ENCODE results near the gene GLTP. TPM values are rescaled to one million over a fixed set of nuclear protein-coding genes. Genes with fewer than 3 reads are reported as not detected.
A peak's percentile ranks its signal among the peaks of the same experiment; 100 is the strongest.

Gene GLTP
- total and polyA plus RNA-seq, 4 experiments from 2014 or later, result 23.6 to 48.1 (median 24.0) TPM

DNA sequence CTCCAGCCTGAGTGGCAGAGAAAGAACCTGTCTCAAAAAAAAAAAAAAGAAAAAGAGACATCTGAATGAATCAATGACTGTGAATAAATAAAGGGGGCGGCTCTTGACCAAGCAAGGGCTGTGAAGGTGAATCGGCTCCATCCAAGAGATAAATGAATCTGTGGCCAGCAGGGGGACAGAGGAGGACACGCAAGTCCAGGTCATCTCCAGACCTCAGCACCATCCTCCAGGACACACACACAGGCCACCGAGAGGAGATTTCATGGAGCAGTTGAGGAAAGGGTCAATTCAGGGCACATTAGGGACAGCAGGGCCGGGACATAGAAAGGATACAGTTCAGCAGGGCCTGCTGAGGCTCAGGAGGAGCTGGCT, 68.7 kb downstream of the GLTP start:
- H3K36me3 Mint-ChIP-seq, result no peaks in the 10 kb centered on the region
- H3K27ac ChIP-seq (ENCODE audit: low read depth, low read length), result no peak overlapping the region
- no peaks in the 10 kb centered on the region for H3K36me3 ChIP-seq (ENCODE audit: insufficient read depth, low read length)
- no peak for DNase-seq
- H3K4me1 Mint-ChIP-seq, result no peaks in the 10 kb centered on the region
- no peaks in the 10 kb centered on the region for H3K4me1 ChIP-seq (ENCODE audit: insufficient read depth, low read length)
- no peak overlapping the region for H3K27ac Mint-ChIP-seq
- H3K9me3 Mint-ChIP-seq, result no peaks in the 10 kb centered on the region
- ChIA-PET CTCF (ENCODE audit: partially characterized antibody) (interaction anchor here (1.5 kb wide), 1 partner anchor 34 kb away, joined by 4 read pairs; no protein-coding TSS in a partner anchor), POLR2A (ENCODE audit: partially characterized antibody) (no interaction called here)
- H3K4me3 Mint-ChIP-seq, result no peak overlapping the region
- intact Hi-C loops (cut with micrococcal nuclease), result no loop called here
- no peaks in the 10 kb centered on the region for H3K9me3 ChIP-seq (ENCODE audit: control insufficient read depth in 1 of 2, low read length in 2 of 2)
- H3K4me3 ChIP-seq (ENCODE audit: low read length in 2 of 2), result no peak overlapping the region
- no peaks in the 10 kb centered on the region for H3K27me3 Mint-ChIP-seq
- no peaks in the 10 kb centered on the region for H3K27me3 ChIP-seq (ENCODE audit: insufficient read depth, low read length)

GRCh38 chr12:109810954-109811623, 69.3 kb downstream of the GLTP start:
- Histone ChIP-seq H3K27ac (ENCODE audit: low read depth, low read length) (no peak overlapping the region), H3K4me3 (ENCODE audit: low read length in 2 of 2) (no peak overlapping the region), H3K4me1 (ENCODE audit: insufficient read depth, low read length) (no peaks in the 10 kb centered on the region), H3K9me3 (ENCODE audit: control insufficient read depth in 1 of 2, low read length in 2 of 2) (no peaks in the 10 kb centered on the region), H3K36me3 (ENCODE audit: insufficient read depth, low read length) (no peaks in the 10 kb centered on the region), H3K27me3 (ENCODE audit: insufficient read depth, low read length) (no peaks in the 10 kb centered on the region)
- Mint-ChIP-seq H3K27ac (no peak overlapping the region), H3K36me3 (no peaks in the 10 kb centered on the region), H3K4me1 (no peaks in the 10 kb centered on the region), H3K4me3 (no peak overlapping the region), H3K9me3 (no peaks in the 10 kb centered on the region), H3K27me3 (no peaks in the 10 kb centered on the region)
- POLR2A ChIA-PET (ENCODE audit: partially characterized antibody), result no interaction called here
- CTCF ChIA-PET (ENCODE audit: partially characterized antibody), result no interaction called here
- DNase-seq, result no peak
- intact Hi-C loops (cut with micrococcal nuclease), result no loop called here

DNA sequence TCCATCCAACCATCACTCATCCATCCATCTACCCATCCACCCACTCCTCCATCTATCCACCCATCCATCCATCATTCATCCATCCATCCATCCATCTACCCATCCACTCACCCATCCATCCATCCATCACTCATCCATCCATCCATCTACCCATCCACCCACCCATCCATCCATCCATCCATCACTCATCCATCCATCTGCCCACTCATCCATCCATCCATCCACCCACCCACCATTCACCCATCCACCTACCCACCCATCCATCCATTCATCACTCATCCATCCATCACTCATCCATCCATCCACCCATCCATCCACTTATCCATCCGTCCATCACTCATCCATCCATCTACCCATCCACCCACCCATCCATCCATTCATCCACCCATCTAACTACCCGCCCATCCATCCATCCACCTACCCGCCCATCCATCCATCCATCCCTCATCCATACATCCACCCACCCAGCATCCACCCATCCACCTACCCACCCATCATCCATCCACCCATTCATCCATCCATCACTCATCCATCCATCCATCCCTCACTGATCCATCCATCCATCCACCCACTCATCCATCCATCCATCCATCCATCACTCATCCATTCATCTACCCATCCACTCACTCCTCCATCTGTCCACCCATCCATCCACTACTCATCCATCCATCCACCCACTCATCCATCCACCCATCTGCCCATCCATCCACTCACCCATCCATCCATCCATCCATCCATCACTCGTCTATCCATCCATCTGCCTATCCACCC, 71.3 kb downstream of the GLTP start:
- intact Hi-C loops (cut with micrococcal nuclease), result loop anchor here (5.0 kb wide), 1 partner anchor 208 kb away; no protein-coding TSS in a partner anchor
- H3K27me3 ChIP-seq (ENCODE audit: insufficient read depth, low read length), result no peaks in the 10 kb centered on the region
- Mint-ChIP-seq H3K4me3 (no peak overlapping the region), H3K36me3 (no peaks in the 10 kb centered on the region), H3K27ac (no peak overlapping the region), H3K27me3 (peaks cover 0 to 1% of the 10 kb centered on the region in 2 donors), H3K4me1 (peaks cover 0 to 1% (median 0%) of the 10 kb centered on the region in 4 donors), H3K9me3 (no peaks in the 10 kb centered on the region)
- H3K4me3 ChIP-seq (ENCODE audit: low read length in 2 of 2), result no peak overlapping the region
- no peak overlapping the region for H3K27ac ChIP-seq (ENCODE audit: low read depth, low read length)
- ChIA-PET CTCF (ENCODE audit: partially characterized antibody) (interaction anchor here (6.1 kb wide), 1 partner anchor 36 kb away, joined by 86 read pairs; no protein-coding TSS in a partner anchor), POLR2A (ENCODE audit: partially characterized antibody) (no interaction called here)
- H3K4me1 ChIP-seq (ENCODE audit: insufficient read depth, low read length), result no peaks in the 10 kb centered on the region
- no peaks in the 10 kb centered on the region for H3K9me3 ChIP-seq (ENCODE audit: control insufficient read depth in 1 of 2, low read length in 2 of 2)
- no peaks in the 10 kb centered on the region for H3K36me3 ChIP-seq (ENCODE audit: insufficient read depth, low read length)
- DNase-seq, result no peak

DNA sequence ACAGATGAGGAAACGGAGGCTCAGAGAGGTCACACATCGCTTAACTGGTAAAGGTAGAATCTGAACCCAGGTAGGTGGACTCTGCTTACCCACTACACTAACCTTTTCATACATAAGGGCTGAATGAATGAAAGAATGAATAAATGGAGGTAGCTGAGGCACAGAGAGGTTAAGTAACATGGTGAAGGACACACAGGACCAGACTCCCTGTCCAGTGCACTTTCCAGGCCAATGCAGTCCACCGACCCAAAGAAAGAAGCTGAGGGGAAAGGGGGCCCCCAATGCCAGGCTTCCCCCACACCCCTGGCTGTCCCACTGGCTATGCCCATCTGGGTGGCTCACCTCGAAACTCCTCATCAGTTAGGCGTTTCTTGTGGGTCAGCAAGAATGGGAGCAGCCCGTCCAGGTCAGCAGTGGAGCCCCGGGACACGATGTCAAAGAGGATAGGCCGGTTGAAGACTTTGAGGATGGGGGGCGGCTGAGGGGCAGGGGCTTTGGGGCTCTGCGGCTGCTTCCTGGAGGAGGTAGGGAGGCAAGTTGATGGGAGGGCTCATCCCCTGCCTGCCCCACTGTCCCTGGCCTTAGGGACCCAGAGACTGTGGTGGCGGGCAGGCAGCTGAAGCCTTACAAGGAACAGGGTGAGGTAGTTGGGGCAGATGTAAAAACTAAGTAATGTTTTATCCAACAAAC, 72.2 kb downstream of the GLTP start:
- no peak overlapping the region for H3K4me3 ChIP-seq (ENCODE audit: low read length in 2 of 2)
- intact Hi-C loops (cut with micrococcal nuclease), result loop anchor here (5.0 kb wide), 1 partner anchor 209 kb away; no protein-coding TSS in a partner anchor
- no peak overlapping the region for H3K27ac ChIP-seq (ENCODE audit: low read depth, low read length)
- Mint-ChIP-seq H3K4me3 (no peak overlapping the region), H3K27me3 (peaks cover 0 to 1% of the 10 kb centered on the region in 2 donors), H3K4me1 (peaks cover 0 to 1% (median 0%) of the 10 kb centered on the region in 4 donors), H3K9me3 (no peaks in the 10 kb centered on the region), H3K27ac (no peak overlapping the region), H3K36me3 (no peaks in the 10 kb centered on the region)
- H3K4me1 ChIP-seq (ENCODE audit: insufficient read depth, low read length), result no peaks in the 10 kb centered on the region
- H3K27me3 ChIP-seq (ENCODE audit: insufficient read depth, low read length), result no peaks in the 10 kb centered on the region
- DNase-seq, result no peak
- no peaks in the 10 kb centered on the region for H3K36me3 ChIP-seq (ENCODE audit: insufficient read depth, low read length)
- ChIA-PET CTCF (ENCODE audit: partially characterized antibody) (interaction anchor here (1.0 to 6.1 kb wide), 2 partner anchors 37 to 73 kb away, joined by 3 to 86 read pairs; no protein-coding TSS in a partner anchor), POLR2A (ENCODE audit: partially characterized antibody) (no interaction called here)
- H3K9me3 ChIP-seq (ENCODE audit: control insufficient read depth in 1 of 2, low read length in 2 of 2), result no peaks in the 10 kb centered on the region

GRCh38 chr12:109804820-109805761, 75.2 kb downstream of the GLTP start:
- POLR2A ChIA-PET (ENCODE audit: partially characterized antibody), result interaction anchor here (1.6 kb wide), 1 partner anchor 75 kb away, joined by 4 read pairs; the partner anchor contains the start of gene GLTP
- intact Hi-C loops (cut with micrococcal nuclease), result loop anchor here (1.0 to 5.0 kb wide), 4 partner anchors 40 to 295 kb away; partner anchors contain the start of gene GLTP

GRCh38 chr12:109803678-109804077, 76.7 kb downstream of the GLTP start:
- ChIA-PET POLR2A (ENCODE audit: partially characterized antibody) (no interaction called here), CTCF (ENCODE audit: partially characterized antibody) (interaction anchor here (0.8 to 6.1 kb wide), 4 partner anchors 41 to 80 kb away, joined by 3 to 86 read pairs (median 17); partner anchors contain the start of gene GLTP)
- Histone ChIP-seq H3K9me3 (ENCODE audit: control insufficient read depth in 1 of 2, low read length in 2 of 2) (no peaks in the 10 kb centered on the region), H3K36me3 (ENCODE audit: insufficient read depth, low read length) (no peaks in the 10 kb centered on the region), H3K4me1 (ENCODE audit: insufficient read depth, low read length) (no peaks in the 10 kb centered on the region), H3K27me3 (ENCODE audit: insufficient read depth, low read length) (no peaks in the 10 kb centered on the region), H3K27ac (ENCODE audit: low read depth, low read length) (no peak overlapping the region), H3K4me3 (ENCODE audit: low read length in 2 of 2) (no peak overlapping the region)
- H3K27ac Mint-ChIP-seq, result peak overlapping the region in 1 of 7 donors; percentile 4
- H3K9me3 Mint-ChIP-seq, result no peaks in the 10 kb centered on the region
- no peak for DNase-seq
- peaks cover 0 to 1% (median 0%) of the 10 kb centered on the region in 4 donors for H3K4me1 Mint-ChIP-seq
- peaks cover 0 to 1% of the 10 kb centered on the region in 2 donors for H3K27me3 Mint-ChIP-seq
- intact Hi-C loops (cut with micrococcal nuclease), result no loop called here
- no peaks in the 10 kb centered on the region for H3K36me3 Mint-ChIP-seq
- no peak overlapping the region for H3K4me3 Mint-ChIP-seq

More at GRCh38 chr12:109804820-109805761, 75.2 kb downstream of the GLTP start:
- H3K36me3 Mint-ChIP-seq, result no peaks in the 10 kb centered on the region
- Histone ChIP-seq H3K4me3 (ENCODE audit: low read length in 2 of 2) (no peak overlapping the region), H3K9me3 (ENCODE audit: control insufficient read depth in 1 of 2, low read length in 2 of 2) (no peaks in the 10 kb centered on the region), H3K27ac (ENCODE audit: low read depth, low read length) (no peak overlapping the region), H3K27me3 (ENCODE audit: insufficient read depth, low read length) (no peaks in the 10 kb centered on the region), H3K36me3 (ENCODE audit: insufficient read depth, low read length) (no peaks in the 10 kb centered on the region), H3K4me1 (ENCODE audit: insufficient read depth, low read length) (no peaks in the 10 kb centered on the region)
- DNase-seq, result peak; percentile 58 to 69 (median 61)
- H3K4me1 Mint-ChIP-seq, result peaks cover 0 to 1% (median 0%) of the 10 kb centered on the region in 4 donors
- peak overlapping the region in 4 of 7 donors; percentile 17 to 65 (median 41) for H3K27ac Mint-ChIP-seq
- no peaks in the 10 kb centered on the region for H3K9me3 Mint-ChIP-seq
- no peak overlapping the region for H3K4me3 Mint-ChIP-seq
- CTCF ChIA-PET (ENCODE audit: partially characterized antibody), result interaction anchor here (0.6 to 6.1 kb wide), 21 partner anchors 9 to 296 kb away, joined by 3 to 86 read pairs (median 5); partner anchors contain the start of gene GLTP
- H3K27me3 Mint-ChIP-seq, result peaks cover 0 to 1% of the 10 kb centered on the region in 2 donors
